NK-92 (cell line): ENCODE results near the gene RPN2.

ENCODE experiments used
- DNase-seq: peaks from one replicate; lab custom pipeline; 2025; ENCODE audit not compliant: unreplicated experiment; lab: John Stamatoyannopoulos, UW

Gene RPN2

GRCh38 chr20:37179683-37180524 is 774 bp downstream of the RPN2 start:
- DNase-seq = no peak

GRCh38 chr20:37185686-37186085 is 6.6 kb downstream of the RPN2 start:
- no peak for DNase-seq

- no peak for DNase-seq
These were observed 9.7 kb downstream of the RPN2 start for GRCh38 chr20:37188787-37189186.

- no peak for DNase-seq
These were observed 10.4 kb downstream of the RPN2 start for GRCh38 chr20:37189416-37190016.

- no peak for DNase-seq
These were observed 11.4 kb downstream of the RPN2 start for GRCh38 chr20:37190354-37191112.

GRCh38 chr20:37192137-37192854 is 13.2 kb downstream of the RPN2 start:
- DNase-seq = no peak

- no peak for DNase-seq
These were observed 14.1 kb downstream of the RPN2 start for GRCh38 chr20:37193226-37193625.

- DNase-seq = no peak
These were observed 14.7 kb downstream of the RPN2 start for GRCh38 chr20:37193821-37194220.

- DNase-seq = no peak
These were observed 15.7 kb downstream of the RPN2 start for GRCh38 chr20:37194621-37195417.

- no peak for DNase-seq
These were observed 20.0 kb downstream of the RPN2 start for GRCh38 chr20:37198932-37199660.

GRCh38 chr20:37200376-37200775 is 21.2 kb downstream of the RPN2 start:
- DNase-seq = no peak

- no peak for DNase-seq
These were observed 22.0 kb downstream of the RPN2 start for GRCh38 chr20:37200926-37201826.

GRCh38 chr20:37201827-37202162 is 22.7 kb downstream of the RPN2 start:
- DNase-seq = no peak

GRCh38 chr20:37202267-37202943 is 23.3 kb downstream of the RPN2 start:
- no peak for DNase-seq

GRCh38 chr20:37204056-37204455 is 24.9 kb downstream of the RPN2 start:
- DNase-seq = no peak

GRCh38 chr20:37205130-37205529 is 26.0 kb downstream of the RPN2 start:
- DNase-seq = no peak

GRCh38 chr20:37205794-37206193 is 26.7 kb downstream of the RPN2 start:
- DNase-seq = no peak

- DNase-seq = no peak
These were observed 28.0 kb downstream of the RPN2 start for GRCh38 chr20:37207171-37207570.
